DOHH2 (cell line): Measurements from ENCODE around the gene ATP8A2.

Experiments used
- CTCF ChIP-seq: fragments of 200-600 bp; sonication (generic); IDR thresholded peaks from one replicate; pipeline ENCODE4 v1.5.1; 2014; ENCODE audit warnings: antibody characterized with exemption, mild to moderate bottlenecking, low read depth, low read length; ENCODE audit not compliant: poor library complexity, severe bottlenecking
- EZH2phosphoT487 ChIP-seq: fragments of 200-600 bp; sonication (generic); IDR thresholded peaks from 2 replicates; pipeline ENCODE4 v1.6.1; 2017; ENCODE audit warnings: borderline replicate concordance, mild to moderate bottlenecking, antibody characterized with exemption, low read length, moderate library complexity, mixed read lengths

- no peak for TF ChIP-seq CTCF
- no peak for TF ChIP-seq EZH2phosphoT487
These were observed 448.2 kb downstream of the ATP8A2 start for GRCh38 chr13:25819856-25820530.
